ENCODE data around the gene BTBD2.

Gene BTBD2

GRCh38 chr19:1987197-1988187 is 28.0 kb downstream of the BTBD2 start:
- Histone ChIP-seq H3K27me3 (no peaks in the 10 kb centered on the region), H3K36me3 (peaks cover 98% of the 10 kb centered on the region), H3K27ac (no peak overlapping the region), H4K20me1 (peaks cover 58% of the 10 kb centered on the region), H3K9me3 (no peaks in the 10 kb centered on the region), H3K4me2 (no peak overlapping the region), H3K9ac (no peak overlapping the region), H3K4me1 (no peaks in the 10 kb centered on the region), H3K4me3 (no peak overlapping the region)
- TF ChIP-seq Cebpa-rat (IDR thresholded peaks at IDR 0.05) = no peak

DNA sequence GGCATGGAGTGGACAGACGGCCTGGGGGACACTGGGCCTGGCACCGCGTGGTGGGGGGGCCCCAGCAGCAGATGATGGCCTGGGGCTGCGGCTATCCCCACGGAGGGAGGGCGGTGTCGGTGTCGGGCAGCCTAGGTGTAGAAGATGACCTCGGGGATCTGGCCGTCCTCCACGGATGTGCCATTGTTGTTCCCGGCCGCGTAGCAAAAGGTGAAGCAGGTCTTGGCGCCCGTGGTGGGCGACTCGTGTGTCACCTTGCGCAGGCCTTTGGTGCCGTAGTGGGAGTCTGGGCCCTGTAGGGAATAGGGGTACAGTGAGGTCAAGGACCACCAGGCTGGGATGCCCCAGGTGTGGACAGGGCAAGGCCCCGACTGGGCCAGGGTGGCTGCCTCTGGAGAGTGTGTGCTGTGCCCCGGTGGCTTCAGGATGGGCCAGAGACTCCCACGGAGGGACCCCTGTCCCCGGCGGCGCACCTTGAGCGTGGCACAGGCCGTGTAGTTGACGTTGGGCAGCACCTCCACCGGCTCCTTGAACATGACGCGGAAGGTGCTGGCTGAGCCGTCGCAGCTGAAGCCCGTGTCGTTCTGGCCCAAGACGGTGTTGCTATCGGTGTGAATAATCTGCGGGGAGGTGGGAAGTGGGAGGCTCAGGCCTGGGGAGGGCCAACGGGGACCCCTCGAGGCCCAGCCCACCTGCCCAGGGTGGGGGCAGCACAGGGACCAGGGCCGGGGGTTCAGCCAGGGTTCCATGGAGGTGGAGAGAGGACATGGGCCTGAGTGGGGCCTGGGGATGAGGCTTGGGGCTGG is 29.0 kb downstream of the BTBD2 start:
- no peak overlapping the region for H3K27ac ChIP-seq
- H3K36me3 ChIP-seq = peaks cover 98% of the 10 kb centered on the region
- no peak overlapping the region for H3K4me2 ChIP-seq
- H3K4me3 ChIP-seq = no peak overlapping the region
- H3K9me3 ChIP-seq = no peaks in the 10 kb centered on the region
- H3K4me1 ChIP-seq = no peaks in the 10 kb centered on the region
- H3K9ac ChIP-seq = no peak overlapping the region
- H4K20me1 ChIP-seq = peaks cover 57% of the 10 kb centered on the region
- no peaks in the 10 kb centered on the region for H3K27me3 ChIP-seq
- no peak for TF ChIP-seq Cebpa-rat (IDR thresholded peaks at IDR 0.05)

DNA sequence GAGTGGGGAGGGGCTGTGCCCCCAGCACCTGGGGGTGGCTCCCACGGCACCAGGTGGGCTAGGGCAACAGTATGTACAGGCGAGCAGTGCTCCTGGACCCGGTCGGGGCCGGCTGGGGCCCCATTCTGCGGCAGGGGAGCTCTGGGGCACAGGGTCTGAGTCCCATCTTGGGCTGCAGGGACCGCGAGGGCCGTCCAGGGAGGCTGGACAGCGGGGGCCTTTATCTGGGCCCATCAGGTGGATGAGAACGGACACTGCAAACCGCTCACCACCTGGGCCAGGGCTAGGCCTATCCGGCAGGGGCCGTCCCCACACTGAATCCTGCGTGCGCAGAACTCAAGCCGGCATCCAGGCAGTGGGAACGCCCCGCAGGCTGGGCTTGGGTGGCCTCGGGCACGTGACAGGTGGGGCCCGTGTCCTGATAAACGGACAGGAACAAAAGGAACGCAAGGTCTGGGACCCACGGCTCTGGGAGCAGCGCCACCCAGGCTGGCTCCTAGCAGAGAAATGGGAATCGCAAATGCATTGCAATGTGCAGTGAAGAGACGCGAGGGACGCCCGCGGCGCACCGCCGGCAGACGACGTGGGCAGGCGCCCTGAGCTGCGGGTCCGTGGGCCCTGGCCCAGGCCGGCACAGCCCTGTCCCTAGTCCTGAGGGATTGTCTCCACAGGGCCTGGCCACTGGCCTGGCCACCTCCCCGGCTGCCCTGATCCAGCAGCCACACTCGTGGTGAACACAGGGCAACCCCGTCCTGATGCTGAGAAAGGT is 29.7 kb downstream of the BTBD2 start:
- no peak overlapping the region for H3K4me2 ChIP-seq
- no peak overlapping the region for H3K9ac ChIP-seq
- H3K27ac ChIP-seq = no peak overlapping the region
- H3K4me3 ChIP-seq = no peak overlapping the region
- H3K4me1 ChIP-seq = 0 out of 2 replicates have a peak, but pooled peaks cover 7% of the 10 kb centered on the region
- no peak for TF ChIP-seq Cebpa-rat (IDR thresholded peaks at IDR 0.05)
- H4K20me1 ChIP-seq = peaks cover 57% of the 10 kb centered on the region
- H3K9me3 ChIP-seq = no peaks in the 10 kb centered on the region
- H3K27me3 ChIP-seq = no peaks in the 10 kb centered on the region
- H3K36me3 ChIP-seq = peaks cover 98% of the 10 kb centered on the region

- H3K36me3 ChIP-seq = peaks cover 98% of the 10 kb centered on the region
- no peak for TF ChIP-seq Cebpa-rat (IDR thresholded peaks at IDR 0.05)
These were observed 31.2 kb downstream of the BTBD2 start for GRCh38 chr19:1984357-1984756.

GRCh38 chr19:1981253-1981652 is 34.3 kb downstream of the BTBD2 start:
- Histone ChIP-seq H3K4me2 (no peak overlapping the region), H3K9ac (no peak overlapping the region), H3K36me3 (peaks cover 93% of the 10 kb centered on the region), H3K4me1 (0 out of 2 replicates have a peak, but pooled peaks cover 7% of the 10 kb centered on the region), H3K27me3 (no peaks in the 10 kb centered on the region), H3K27ac (no peak overlapping the region), H4K20me1 (peaks cover 39% of the 10 kb centered on the region), H3K9me3 (no peaks in the 10 kb centered on the region), H3K4me3 (no peak overlapping the region)
- TF ChIP-seq Cebpa-rat (IDR thresholded peaks at IDR 0.05) = no peak

More at GRCh38 chr19:1984357-1984756, 31.2 kb downstream of the BTBD2 start:
- no peak overlapping the region for H3K27ac ChIP-seq
- H3K27me3 ChIP-seq = no peaks in the 10 kb centered on the region
- H3K4me3 ChIP-seq = no peak overlapping the region
- H3K4me2 ChIP-seq = no peak overlapping the region
- H4K20me1 ChIP-seq = peaks cover 46% of the 10 kb centered on the region
- 0 out of 2 replicates have a peak, but pooled peaks cover 7% of the 10 kb centered on the region for H3K4me1 ChIP-seq
- H3K9me3 ChIP-seq = no peaks in the 10 kb centered on the region
- H3K9ac ChIP-seq = no peak overlapping the region

DNA sequence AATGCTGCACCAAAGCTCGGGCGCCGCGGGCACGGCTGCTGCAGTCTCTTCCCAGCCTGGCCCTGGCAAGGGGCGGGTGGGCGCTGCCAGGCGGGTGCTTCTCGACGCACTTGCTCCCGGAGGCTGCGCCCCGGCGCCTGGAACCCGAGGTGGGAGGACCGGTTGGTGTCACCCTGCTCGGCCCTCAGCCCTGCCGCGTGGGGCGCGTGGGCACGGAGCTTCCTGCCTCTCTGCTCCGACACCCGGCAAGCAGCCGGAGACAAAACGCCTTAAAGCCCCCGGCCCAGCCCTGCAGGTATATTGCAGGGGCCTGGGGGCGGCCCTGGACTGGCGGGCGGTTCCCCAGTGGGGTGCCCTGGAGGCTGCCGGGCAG is 34.7 kb downstream of the BTBD2 start:
- Histone ChIP-seq H4K20me1 (peaks cover 39% of the 10 kb centered on the region), H3K27ac (no peak overlapping the region), H3K4me3 (no peak overlapping the region), H3K9ac (no peak overlapping the region), H3K4me2 (no peak overlapping the region), H3K9me3 (no peaks in the 10 kb centered on the region), H3K27me3 (no peaks in the 10 kb centered on the region), H3K36me3 (peaks cover 93% of the 10 kb centered on the region), H3K4me1 (0 out of 2 replicates have a peak, but pooled peaks cover 7% of the 10 kb centered on the region)
- no peak for TF ChIP-seq Cebpa-rat (IDR thresholded peaks at IDR 0.05)

GRCh38 chr19:1980091-1980808 is 35.3 kb downstream of the BTBD2 start:
- Histone ChIP-seq H3K9me3 (no peaks in the 10 kb centered on the region), H4K20me1 (peaks cover 41% of the 10 kb centered on the region), H3K27ac (no peak overlapping the region), H3K9ac (no peak overlapping the region), H3K36me3 (peaks cover 93% of the 10 kb centered on the region), H3K4me3 (no peak overlapping the region), H3K4me1 (0 out of 2 replicates have a peak, but pooled peaks cover 7% of the 10 kb centered on the region), H3K27me3 (no peaks in the 10 kb centered on the region), H3K4me2 (no peak overlapping the region)
- no peak for TF ChIP-seq Cebpa-rat (IDR thresholded peaks at IDR 0.05)

- Histone ChIP-seq H3K4me2 (no peak overlapping the region), H4K20me1 (peaks cover 47% of the 10 kb centered on the region), H3K4me3 (no peak overlapping the region), H3K27ac (no peak overlapping the region), H3K27me3 (no peaks in the 10 kb centered on the region), H3K9me3 (no peaks in the 10 kb centered on the region), H3K36me3 (peaks cover 93% of the 10 kb centered on the region), H3K4me1 (0 out of 2 replicates have a peak, but pooled peaks cover 7% of the 10 kb centered on the region), H3K9ac (no peak overlapping the region)
- no peak for TF ChIP-seq Cebpa-rat (IDR thresholded peaks at IDR 0.05)
These were observed 35.9 kb downstream of the BTBD2 start for GRCh38 chr19:1979642-1980041.

- Histone ChIP-seq H3K36me3 (peaks cover 93% of the 10 kb centered on the region), H3K27me3 (no peaks in the 10 kb centered on the region), H3K9me3 (no peaks in the 10 kb centered on the region), H3K4me2 (no peak overlapping the region), H3K4me3 (no peak overlapping the region), H3K4me1 (0 out of 2 replicates have a peak, but pooled peaks cover 7% of the 10 kb centered on the region), H4K20me1 (peaks cover 54% of the 10 kb centered on the region), H3K27ac (no peak overlapping the region), H3K9ac (no peak overlapping the region)
- TF ChIP-seq Cebpa-rat (IDR thresholded peaks at IDR 0.05) = no peak
These were observed 36.5 kb downstream of the BTBD2 start for GRCh38 chr19:1979017-1979416.

All from BLaER1 (cell line).